Activated T-cell treated with anti-CD3 and anti-CD28 coated beads, Interleukin-2, amount 50 U/mL, for 4 hours (primary cell): ENCODE measurements around the gene FRY. TPM values are rescaled to one million over a fixed set of nuclear protein-coding genes. Genes with fewer than 3 reads are reported as not detected.

Experiments
- ATAC-seq, 2 donors: fragments of 200-7000 bp; cut with Tn5 transposase; one replicate each; pipeline ENCODE4 v1.10.0; 2021
- DNase-seq: peaks from one replicate; pipeline ENCODE4 v3.0.0-alpha.2; 2020
- H3K27me3 Mint-ChIP-seq: one replicate; pipeline ENCODE4 v1.8.0; 2021; ENCODE audit warnings: low read depth, mixed read lengths
- H3K36me3 Mint-ChIP-seq: one replicate; pipeline ENCODE4 v1.8.0; 2022; ENCODE audit warnings: mixed read lengths; ENCODE audit not compliant: insufficient read depth
- H3K4me1 Mint-ChIP-seq: one replicate; pipeline ENCODE4 v1.8.0; 2021; ENCODE audit warnings: low read depth, mixed read lengths
- H3K4me3 Mint-ChIP-seq: one replicate; pipeline ENCODE4 v1.8.0; 2021; ENCODE audit warnings: mild to moderate bottlenecking, moderate library complexity, mixed read lengths
- H3K9me3 Mint-ChIP-seq: one replicate; pipeline ENCODE4 v1.8.0; 2021; ENCODE audit warnings: mixed read lengths
- total RNA-seq, 3 donors: library from RNA; stranded (reverse); gene quantifications; one replicate each; pipeline ENCODE4 v1.2.1, GENCODE V29; 2021

The FRY gene
- total RNA-seq, 3 donors from 2014 or later: 0.74 to 1.0 (median 0.87) TPM

DNA sequence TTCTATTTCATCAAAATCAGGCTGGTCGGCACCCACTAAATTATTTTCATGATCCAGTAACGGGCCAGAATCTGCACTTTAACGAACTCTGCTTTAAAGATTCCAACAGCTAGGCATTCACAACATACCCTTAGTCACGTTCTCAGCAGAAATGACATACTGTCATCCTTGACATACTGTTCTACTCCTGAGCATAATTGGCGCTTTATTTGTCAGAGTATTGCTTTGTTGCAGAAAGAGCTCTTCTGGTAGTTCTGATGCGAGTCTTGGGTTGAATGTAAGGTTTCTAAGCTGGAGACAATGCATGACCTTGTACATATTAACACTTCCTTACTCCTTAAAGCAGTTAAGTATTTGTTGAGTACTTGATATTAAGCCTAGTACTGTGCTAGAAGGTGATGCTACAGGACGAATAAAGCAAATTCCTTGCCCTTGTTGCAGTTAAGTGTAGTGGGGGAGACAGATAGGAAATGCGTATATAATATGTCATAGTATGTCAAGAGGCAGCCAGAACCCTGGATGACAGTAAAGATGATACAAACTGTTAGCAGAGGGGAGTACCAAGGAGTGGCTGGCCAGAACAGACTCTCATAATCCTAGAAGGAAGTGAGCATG lies 32.2 kb downstream of the FRY start:
- ATAC-seq: no peak
- H3K9me3 Mint-ChIP-seq: no peaks in the 10 kb centered on the region
- no peaks in the 10 kb centered on the region for H3K36me3 Mint-ChIP-seq
- no peak for DNase-seq
- no peak overlapping the region for H3K4me3 Mint-ChIP-seq
- no peaks in the 10 kb centered on the region for H3K4me1 Mint-ChIP-seq
- no peaks in the 10 kb centered on the region for H3K27me3 Mint-ChIP-seq

DNA sequence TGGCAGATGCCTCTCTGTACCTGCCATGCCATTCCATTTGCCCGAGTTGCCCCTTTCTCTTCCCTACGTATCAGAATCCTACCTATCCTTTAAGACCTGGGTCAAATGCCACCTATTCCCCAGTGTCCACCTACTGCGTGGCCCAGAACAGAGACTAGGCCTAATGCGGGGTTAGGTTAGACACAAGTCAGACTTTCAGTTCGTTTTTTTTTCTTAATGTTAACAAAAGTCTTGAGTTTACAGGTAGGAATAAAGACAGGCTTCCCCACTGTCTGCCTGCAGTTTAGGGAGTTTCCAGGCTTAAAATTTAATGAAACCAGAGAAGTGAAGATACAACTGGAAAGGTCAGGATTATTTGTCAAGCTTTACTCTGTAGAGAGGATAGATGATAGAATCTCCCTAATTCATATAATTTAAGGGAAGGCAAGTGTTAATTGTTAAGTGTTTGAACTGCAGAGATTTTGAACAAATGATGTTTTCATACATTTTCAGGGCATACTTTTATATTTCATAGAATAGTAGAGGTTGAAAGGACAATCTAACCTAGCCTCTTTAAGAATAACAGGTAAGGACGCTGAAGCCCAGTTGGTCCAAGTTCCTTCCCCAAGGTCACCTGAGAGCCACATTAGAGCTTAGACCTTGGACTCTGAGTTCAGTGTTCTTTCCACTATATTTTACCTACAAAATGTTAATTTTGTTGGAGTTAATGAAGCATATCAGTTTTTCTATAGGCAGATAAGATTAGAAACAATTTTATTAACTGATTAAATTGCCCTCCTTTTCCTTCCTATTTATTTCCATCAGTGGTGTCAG lies 35.8 kb downstream of the FRY start:
- H3K4me3 Mint-ChIP-seq: no peak overlapping the region
- no peaks in the 10 kb centered on the region for H3K27me3 Mint-ChIP-seq
- ATAC-seq (no peak), DNase-seq (no peak)
- H3K36me3 Mint-ChIP-seq: no peaks in the 10 kb centered on the region
- H3K9me3 Mint-ChIP-seq: no peaks in the 10 kb centered on the region
- H3K4me1 Mint-ChIP-seq: no peaks in the 10 kb centered on the region

DNA sequence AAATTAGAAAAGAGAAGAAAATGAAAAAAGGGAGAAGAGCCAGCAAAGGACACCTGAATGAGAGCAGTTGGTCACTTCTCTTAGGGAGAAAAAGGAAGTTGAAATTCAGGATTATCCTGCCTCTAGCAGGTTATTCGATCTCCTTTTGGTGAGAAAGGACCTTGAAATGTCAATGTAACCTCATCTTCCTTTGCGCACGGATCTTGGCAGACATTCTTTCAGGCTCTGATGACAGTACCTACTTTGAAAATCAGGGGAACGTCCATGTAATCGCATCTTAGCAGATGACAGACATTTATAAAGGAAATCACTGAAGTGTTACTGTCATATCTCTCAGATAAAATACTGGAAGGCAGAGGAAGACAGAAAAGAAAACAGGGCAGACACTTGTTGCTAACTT lies 36.7 kb downstream of the FRY start:
- Mint-ChIP-seq H3K4me3 (no peak overlapping the region), H3K9me3 (no peaks in the 10 kb centered on the region), H3K4me1 (no peaks in the 10 kb centered on the region), H3K36me3 (no peaks in the 10 kb centered on the region), H3K27me3 (no peaks in the 10 kb centered on the region)
- no peak for ATAC-seq
- no peak for DNase-seq

GRCh38 chr13:32073180-32073864 lies 41.7 kb downstream of the FRY start:
- no peak for ATAC-seq
- H3K36me3 Mint-ChIP-seq: no peaks in the 10 kb centered on the region
- H3K4me3 Mint-ChIP-seq: no peak overlapping the region

DNA sequence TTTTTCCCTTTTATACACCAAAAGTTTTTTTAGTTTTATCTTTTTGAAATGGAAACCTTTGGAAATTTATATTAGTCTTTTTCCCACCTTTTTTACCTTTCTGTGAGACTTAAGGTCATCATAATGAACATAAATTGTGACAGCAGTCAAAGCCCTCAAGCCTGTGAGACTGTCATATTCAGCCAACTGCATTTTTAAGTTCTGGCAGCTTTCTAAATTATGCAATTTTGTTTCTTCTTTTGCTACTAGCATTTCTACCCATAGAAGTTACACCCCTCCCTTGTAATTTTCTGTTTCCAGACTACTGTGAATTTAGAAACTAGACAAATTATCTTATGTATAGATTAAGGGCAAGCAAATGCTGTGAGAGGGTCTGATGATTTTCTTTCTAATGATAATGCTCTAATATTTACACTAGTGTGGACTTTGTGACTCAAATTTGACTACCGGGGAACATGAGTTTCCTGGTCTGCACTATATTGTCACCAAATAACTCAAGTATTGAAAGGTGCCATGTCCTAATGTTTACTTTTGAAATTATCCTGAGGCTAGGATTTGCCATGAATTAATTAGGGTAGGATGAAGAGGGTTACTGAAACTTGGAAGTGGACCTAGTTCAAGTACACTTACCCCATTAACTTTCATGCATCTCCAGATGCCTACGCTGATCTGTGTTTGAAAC lies 43.7 kb downstream of the FRY start:
- H3K9me3 Mint-ChIP-seq: no peaks in the 10 kb centered on the region
- H3K36me3 Mint-ChIP-seq: no peaks in the 10 kb centered on the region
- H3K4me1 Mint-ChIP-seq: no peaks in the 10 kb centered on the region
- H3K4me3 Mint-ChIP-seq: no peak overlapping the region
- DNase-seq: no peak
- ATAC-seq: no peak
- no peaks in the 10 kb centered on the region for H3K27me3 Mint-ChIP-seq

More at GRCh38 chr13:32073180-32073864, 41.7 kb downstream of the FRY start:
- no peaks in the 10 kb centered on the region for H3K27me3 Mint-ChIP-seq
- no peaks in the 10 kb centered on the region for H3K4me1 Mint-ChIP-seq
- no peak for DNase-seq
- H3K9me3 Mint-ChIP-seq: no peaks in the 10 kb centered on the region

DNA sequence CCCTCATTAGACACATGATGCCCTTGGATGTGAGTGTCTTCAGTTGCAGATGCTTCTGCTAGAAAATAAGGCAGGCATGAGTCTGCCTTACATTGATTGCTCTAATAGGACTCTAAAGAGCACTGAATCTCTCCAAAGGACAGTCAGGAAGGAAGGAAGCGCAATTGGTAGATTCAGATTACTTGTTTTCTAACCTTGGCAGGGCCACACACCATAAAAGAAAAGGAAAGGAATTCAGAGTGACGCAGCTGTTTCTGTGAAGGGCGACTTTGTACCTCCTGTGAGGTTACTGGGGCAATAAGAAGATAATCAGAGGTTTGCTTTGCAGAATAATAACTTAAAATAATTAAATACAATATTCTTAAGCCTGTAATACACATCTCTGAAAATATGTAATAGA lies 48.0 kb downstream of the FRY start:
- H3K36me3 Mint-ChIP-seq: no peaks in the 10 kb centered on the region
- no peaks in the 10 kb centered on the region for H3K9me3 Mint-ChIP-seq
- no peak overlapping the region for H3K4me3 Mint-ChIP-seq
- ATAC-seq (no peak), DNase-seq (no peak)
- H3K4me1 Mint-ChIP-seq: no peaks in the 10 kb centered on the region
- no peaks in the 10 kb centered on the region for H3K27me3 Mint-ChIP-seq

- H3K4me1 Mint-ChIP-seq: no peaks in the 10 kb centered on the region
- H3K36me3 Mint-ChIP-seq: no peaks in the 10 kb centered on the region
- no peaks in the 10 kb centered on the region for H3K9me3 Mint-ChIP-seq
- no peak for ATAC-seq
- H3K4me3 Mint-ChIP-seq: no peak overlapping the region
- no peaks in the 10 kb centered on the region for H3K27me3 Mint-ChIP-seq
- DNase-seq: no peak
Observed at GRCh38 chr13:32080328-32080744, 48.8 kb downstream of the FRY start.

DNA sequence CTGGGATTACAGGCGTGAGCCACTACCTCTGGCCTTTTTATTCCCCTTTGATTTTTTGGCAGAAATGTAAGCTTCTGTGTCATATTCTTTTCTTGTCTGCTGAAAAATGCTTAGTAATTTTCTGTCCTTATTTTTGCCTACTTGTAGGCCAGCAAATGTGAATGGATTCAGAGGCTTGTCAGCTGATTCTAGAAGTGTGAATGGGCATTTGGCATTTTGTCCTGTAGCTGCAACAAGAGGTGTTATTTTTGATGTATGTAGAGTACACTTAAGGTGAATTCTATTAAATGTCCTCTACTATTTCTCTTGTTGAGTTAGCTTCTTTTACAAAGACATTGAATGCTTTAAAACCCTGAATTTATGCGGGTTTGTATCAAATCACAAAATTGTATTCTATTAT lies 50.0 kb downstream of the FRY start:
- ATAC-seq: no peak
- no peaks in the 10 kb centered on the region for H3K27me3 Mint-ChIP-seq
- no peaks in the 10 kb centered on the region for H3K9me3 Mint-ChIP-seq
- DNase-seq: no peak
- no peak overlapping the region for H3K4me3 Mint-ChIP-seq
- H3K36me3 Mint-ChIP-seq: no peaks in the 10 kb centered on the region
- no peaks in the 10 kb centered on the region for H3K4me1 Mint-ChIP-seq

- H3K9me3 Mint-ChIP-seq: no peaks in the 10 kb centered on the region
- H3K4me1 Mint-ChIP-seq: no peaks in the 10 kb centered on the region
- no peaks in the 10 kb centered on the region for H3K27me3 Mint-ChIP-seq
- no peaks in the 10 kb centered on the region for H3K36me3 Mint-ChIP-seq
- DNase-seq: no peak
- no peak overlapping the region for H3K4me3 Mint-ChIP-seq
- ATAC-seq: no peak
Observed at GRCh38 chr13:32086366-32086765, 54.8 kb downstream of the FRY start.

GRCh38 chr13:32086791-32087441 lies 55.3 kb downstream of the FRY start:
- Mint-ChIP-seq H3K36me3 (no peaks in the 10 kb centered on the region), H3K27me3 (no peaks in the 10 kb centered on the region), H3K4me1 (no peaks in the 10 kb centered on the region), H3K9me3 (no peaks in the 10 kb centered on the region), H3K4me3 (no peak overlapping the region)
- no peak for DNase-seq
- ATAC-seq: no peak

DNA sequence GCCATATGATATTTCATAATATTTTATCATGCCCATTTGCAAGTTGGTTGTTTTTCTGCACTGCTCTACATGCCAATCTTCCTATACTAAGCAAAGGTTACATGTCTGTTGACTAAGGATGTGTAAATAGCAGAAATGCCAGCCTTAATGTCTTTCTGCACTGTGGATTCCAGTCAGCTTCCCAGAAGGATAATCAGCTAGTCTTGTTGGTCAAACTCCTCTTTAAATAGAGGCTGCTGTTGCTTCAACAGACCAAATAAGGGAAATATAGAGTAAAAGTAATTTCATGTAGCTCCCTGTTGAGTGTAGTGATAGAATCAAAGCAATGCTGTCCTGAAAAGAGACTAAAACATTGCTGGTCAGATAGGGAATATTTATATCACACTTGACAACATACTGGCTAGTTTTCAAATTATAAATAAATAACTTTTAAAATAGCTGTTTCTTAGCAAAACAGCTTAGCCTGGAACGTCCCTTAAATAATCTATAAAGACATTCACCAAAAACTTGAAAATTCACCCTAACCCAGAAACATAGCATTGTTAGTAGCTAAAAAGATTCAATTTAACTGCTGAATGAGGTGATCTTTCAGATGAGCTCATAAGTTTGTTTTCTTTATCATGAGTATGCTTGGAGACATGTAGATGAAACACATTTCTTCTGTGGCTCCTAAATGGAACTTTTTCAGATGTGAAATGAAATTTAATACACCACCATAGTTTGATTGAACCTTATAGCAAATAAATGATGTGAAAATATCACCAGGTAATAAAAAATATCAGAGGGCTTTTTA lies 56.6 kb downstream of the FRY start:
- no peaks in the 10 kb centered on the region for H3K4me1 Mint-ChIP-seq
- no peak for ATAC-seq
- no peaks in the 10 kb centered on the region for H3K27me3 Mint-ChIP-seq
- H3K36me3 Mint-ChIP-seq: no peaks in the 10 kb centered on the region
- no peak for DNase-seq
- no peaks in the 10 kb centered on the region for H3K9me3 Mint-ChIP-seq
- H3K4me3 Mint-ChIP-seq: no peak overlapping the region

DNA sequence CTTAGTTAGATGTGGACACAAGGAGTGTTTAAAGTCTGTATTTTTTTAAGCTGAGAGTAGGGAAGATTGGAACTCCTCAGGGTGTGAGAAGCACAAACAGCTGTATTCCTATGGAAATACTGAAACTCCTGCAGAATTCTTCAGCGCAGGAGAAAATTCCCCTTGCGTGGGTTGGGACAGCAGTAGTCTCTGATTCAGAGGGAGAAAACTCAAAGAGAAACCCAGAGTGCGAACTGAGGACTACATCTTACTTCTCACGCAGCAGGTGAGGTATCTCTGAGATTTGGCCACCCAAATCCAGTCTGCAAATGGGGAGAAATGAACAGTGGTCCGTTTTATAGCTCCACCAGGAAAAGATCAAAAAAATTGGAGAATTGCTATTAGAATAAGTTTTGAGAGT lies 60.9 kb downstream of the FRY start:
- DNase-seq: no peak
- no peak overlapping the region for H3K4me3 Mint-ChIP-seq
- H3K4me1 Mint-ChIP-seq: no peaks in the 10 kb centered on the region
- H3K36me3 Mint-ChIP-seq: no peaks in the 10 kb centered on the region
- H3K27me3 Mint-ChIP-seq: peaks cover 2% of the 10 kb centered on the region
- no peak for ATAC-seq
- H3K9me3 Mint-ChIP-seq: no peaks in the 10 kb centered on the region

GRCh38 chr13:32093006-32093405 lies 61.4 kb downstream of the FRY start:
- ATAC-seq (no peak), DNase-seq (no peak)
- Mint-ChIP-seq H3K9me3 (no peaks in the 10 kb centered on the region), H3K36me3 (no peaks in the 10 kb centered on the region), H3K4me3 (no peak overlapping the region), H3K27me3 (peaks cover 2% of the 10 kb centered on the region), H3K4me1 (no peaks in the 10 kb centered on the region)
